CD14-positive monocyte (primary cell): ENCODE measurements around the gene PITRM1. TPM values are rescaled to one million over a fixed set of nuclear protein-coding genes. Genes with fewer than 3 reads are reported as not detected.
A peak's percentile ranks its signal among the peaks of the same experiment; 100 is the strongest.

Experiments used
- DNase-seq, 3 donors: peaks; one replicate each; pipeline ENCODE4 v3.0.0-alpha.2; 2011 to 2022
- H2AFZ ChIP-seq: 2 replicates; pipeline ENCODE4 v1.6.0; 2012; ENCODE audit warnings: mild to moderate bottlenecking, low read depth, low read length, inconsistent platforms; ENCODE audit not compliant: insufficient read depth, poor library complexity, severe bottlenecking
- H3K27ac ChIP-seq, 2 donors: 1 replicate in 1 of 2; 2 replicates in 1 of 2; pipeline ENCODE4 v1.5.1; 2012 to 2013; ENCODE audit warnings: low read length in 2 of 2, control low read depth in 1 of 2, inconsistent platforms in 1 of 2, low read depth in 1 of 2, mild to moderate bottlenecking in 1 of 2
- H3K27me3 ChIP-seq, 2 donors: one replicate each; pipeline versions ENCODE4 v1.6.0 to v1.6.1; 2011 to 2013; ENCODE audit warnings: low read length in 2 of 2; ENCODE audit not compliant: control insufficient read depth in 2 of 2, insufficient read depth in 2 of 2
- H3K36me3 ChIP-seq, 2 donors: replicated peaks in 1 of 2; 1 replicate in 1 of 2; 2 replicates in 1 of 2; pipeline versions ENCODE4 v1.5.1 to v1.6.1; 2012 to 2013; ENCODE audit warnings: low read length in 2 of 2, control low read depth in 1 of 2, inconsistent platforms in 1 of 2, mild to moderate bottlenecking in 1 of 2; ENCODE audit not compliant: insufficient read depth in 2 of 2, control insufficient read depth in 1 of 2
- H3K4me1 ChIP-seq, 2 donors: 1 replicate in 1 of 2; 2 replicates in 1 of 2; pipeline versions ENCODE4 v1.5.1 to v1.6.1; 2012 to 2013; ENCODE audit warnings: low read length in 2 of 2, control low read depth in 1 of 2, inconsistent platforms in 1 of 2, mild to moderate bottlenecking in 1 of 2, moderate library complexity in 1 of 2; ENCODE audit not compliant: insufficient read depth in 2 of 2, control insufficient read depth in 1 of 2
- H3K4me2 ChIP-seq: replicated peaks from 2 replicates; pipeline ENCODE3; 2012; ENCODE audit warnings: low read length, moderate library complexity, mild to moderate bottlenecking; ENCODE audit not compliant: poor library complexity, severe bottlenecking; ENCODE audit errors: extremely low read depth
- H3K4me3 ChIP-seq, 3 experiments: fragments of 200-600 bp in 1 of 3; sonication (generic) in 1 of 3; replicated peaks in 1 of 3; 1 replicate in 2 of 3; 2 replicates in 1 of 3; pipeline ENCODE4 v1.5.1; 2011 to 2013; ENCODE audit warnings: low read length in 3 of 3, mild to moderate bottlenecking in 3 of 3, control low read depth in 2 of 3, low read depth in 2 of 3, inconsistent platforms in 1 of 3, moderate library complexity in 1 of 3
- H3K79me2 ChIP-seq: 2 replicates; pipeline ENCODE4 v1.6.0; 2012; ENCODE audit warnings: mild to moderate bottlenecking, control low read depth, inconsistent platforms, low read length, moderate library complexity; ENCODE audit not compliant: insufficient read depth
- H3K9ac ChIP-seq: 2 replicates; pipeline ENCODE4 v1.6.0; 2017; ENCODE audit warnings: low read length, mild to moderate bottlenecking; ENCODE audit not compliant: insufficient read depth, poor library complexity, severe bottlenecking
- H3K9me3 ChIP-seq, 2 donors: replicated peaks in 1 of 2; 1 replicate in 1 of 2; 2 replicates in 1 of 2; pipeline versions ENCODE4 v1.5.1 to v1.6.1; 2012 to 2013; ENCODE audit warnings: low read length in 2 of 2, control low read depth in 1 of 2; ENCODE audit not compliant: control insufficient read depth in 1 of 2, insufficient read depth in 1 of 2
- H4K20me1 ChIP-seq: 2 replicates; pipeline ENCODE4 v1.6.0; 2012; ENCODE audit warnings: mild to moderate bottlenecking, low read length, control low read depth, moderate library complexity; ENCODE audit not compliant: insufficient read depth
- H3K27ac Mint-ChIP-seq, 7 donors: one replicate each; pipeline ENCODE4 v1.8.0; 2020; ENCODE audit warnings: mild to moderate bottlenecking in 7 of 7, mixed read lengths in 7 of 7, moderate library complexity in 6 of 7, inconsistent platforms in 2 of 7
- H3K27me3 Mint-ChIP-seq, 3 donors: one replicate each; pipeline ENCODE4 v1.8.0; 2021 to 2022; ENCODE audit warnings: low read depth in 3 of 3, mild to moderate bottlenecking in 3 of 3, mixed read lengths in 3 of 3, moderate library complexity in 3 of 3, inconsistent platforms in 1 of 3
- H3K36me3 Mint-ChIP-seq, 2 donors: one replicate each; pipeline ENCODE4 v1.8.0; 2020; ENCODE audit warnings: mixed read lengths in 2 of 2, inconsistent platforms in 1 of 2, mild to moderate bottlenecking in 1 of 2
- H3K4me1 Mint-ChIP-seq: one replicate; pipeline ENCODE4 v1.8.0; 2020; ENCODE audit warnings: mild to moderate bottlenecking, mixed read lengths
- H3K4me3 Mint-ChIP-seq, 2 donors: one replicate each; pipeline ENCODE4 v1.8.0; 2020; ENCODE audit warnings: mild to moderate bottlenecking in 2 of 2, mixed read lengths in 2 of 2, moderate library complexity in 1 of 2
- H3K9me3 Mint-ChIP-seq, 7 donors: one replicate each; pipeline ENCODE4 v1.8.0; 2020 to 2022; ENCODE audit warnings: mixed read lengths in 7 of 7, mild to moderate bottlenecking in 6 of 7, moderate library complexity in 6 of 7, inconsistent platforms in 2 of 7
- WGBS: methylation state at CpG from one replicate; pipeline ENCODE4 v1.1.5; 2013; ENCODE audit warnings: missing lambda C conversion rate; ENCODE audit not compliant: insufficient coverage; 5-methylcytosine and 5-hydroxymethylcytosine counted together
- intact Hi-C, 2 donors: fragments of 100-400 bp; cut with micrococcal nuclease; formaldehyde crosslinking; loops; one replicate each; pipeline versions ENCODE4 v1.15.0 to v1.15.1; 2023
- polyA plus RNA-seq, 3 donors: library from polyadenylated mRNA; depleted of rRNA in 1 of 3; unstranded in 2 of 3; stranded (reverse) in 1 of 3; fragments of 300-500 nt in 2 of 3; fragments of >200 nt in 1 of 3; fragmentation: Illumina TruSeq in 2 of 3; gene quantifications; 1 replicate in 2 of 3; 2 replicates in 1 of 3; pipeline ENCODE4 v1.2.3, GENCODE V29; 2012 to 2021
- TF ChIP-seq, protein P1 (sequence below): fragments of 200-600 bp; IDR thresholded peaks from one replicate; pipeline ENCODE4 v1.8.0; 2022; ENCODE audit warnings: antibody characterized with exemption, mild to moderate bottlenecking

The PITRM1 gene
- polyA plus RNA-seq, 3 donors = 15.3 to 45.7 (median 23.2) TPM

- Histone ChIP-seq H3K79me2 (no peaks in the 10 kb centered on the region), H3K36me3 (peaks cover 21 to 42% of the 10 kb centered on the region in 2 donors), H4K20me1 (no peaks in the 10 kb centered on the region), H3K9ac (no peak overlapping the region), H3K4me2 (no peak overlapping the region), H3K4me1 (no peaks in the 10 kb centered on the region), H3K4me3 (no peak overlapping the region), H2AFZ (no peak overlapping the region), H3K27me3 (no peaks in the 10 kb centered on the region), H3K27ac (no peak overlapping the region), H3K9me3 (peaks cover 0 to 22% of the 10 kb centered on the region in 2 donors)
- H3K36me3 Mint-ChIP-seq = peaks cover 24 to 68% of the 10 kb centered on the region in 2 donors
- TF ChIP-seq, protein P1, sequence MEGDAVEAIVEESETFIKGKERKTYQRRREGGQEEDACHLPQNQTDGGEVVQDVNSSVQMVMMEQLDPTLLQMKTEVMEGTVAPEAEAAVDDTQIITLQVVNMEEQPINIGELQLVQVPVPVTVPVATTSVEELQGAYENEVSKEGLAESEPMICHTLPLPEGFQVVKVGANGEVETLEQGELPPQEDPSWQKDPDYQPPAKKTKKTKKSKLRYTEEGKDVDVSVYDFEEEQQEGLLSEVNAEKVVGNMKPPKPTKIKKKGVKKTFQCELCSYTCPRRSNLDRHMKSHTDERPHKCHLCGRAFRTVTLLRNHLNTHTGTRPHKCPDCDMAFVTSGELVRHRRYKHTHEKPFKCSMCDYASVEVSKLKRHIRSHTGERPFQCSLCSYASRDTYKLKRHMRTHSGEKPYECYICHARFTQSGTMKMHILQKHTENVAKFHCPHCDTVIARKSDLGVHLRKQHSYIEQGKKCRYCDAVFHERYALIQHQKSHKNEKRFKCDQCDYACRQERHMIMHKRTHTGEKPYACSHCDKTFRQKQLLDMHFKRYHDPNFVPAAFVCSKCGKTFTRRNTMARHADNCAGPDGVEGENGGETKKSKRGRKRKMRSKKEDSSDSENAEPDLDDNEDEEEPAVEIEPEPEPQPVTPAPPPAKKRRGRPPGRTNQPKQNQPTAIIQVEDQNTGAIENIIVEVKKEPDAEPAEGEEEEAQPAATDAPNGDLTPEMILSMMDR = no peak
- 98% methylated on average over 9 of the region's 10 CpGs for WGBS
- H3K9me3 Mint-ChIP-seq = peaks cover 2 to 36% (median 14%) of the 10 kb centered on the region in 7 donors
- H3K4me1 Mint-ChIP-seq = no peaks in the 10 kb centered on the region
- peaks cover 0 to 2% (median 0%) of the 10 kb centered on the region in 3 donors for H3K27me3 Mint-ChIP-seq
- no peak overlapping the region for H3K4me3 Mint-ChIP-seq
- DNase-seq = no peak
- intact Hi-C loops = no loop called here
- peak overlapping the region in 1 of 7 donors; percentile 18 for H3K27ac Mint-ChIP-seq
Observed at GRCh38 chr10:3127921-3128320, 44.7 kb downstream of the PITRM1 start.

- peaks cover 2 to 36% (median 14%) of the 10 kb centered on the region in 7 donors for H3K9me3 Mint-ChIP-seq
- Histone ChIP-seq H3K9ac (no peak overlapping the region), H3K4me3 (no peak overlapping the region), H2AFZ (no peak overlapping the region), H3K4me1 (no peaks in the 10 kb centered on the region), H3K27me3 (no peaks in the 10 kb centered on the region), H3K9me3 (peaks cover 0 to 22% of the 10 kb centered on the region in 2 donors), H4K20me1 (no peaks in the 10 kb centered on the region), H3K27ac (no peak overlapping the region), H3K4me2 (no peak overlapping the region), H3K79me2 (no peaks in the 10 kb centered on the region), H3K36me3 (peaks cover 18 to 42% of the 10 kb centered on the region in 2 donors)
- WGBS = 93% methylated on average over 22 of the region's 25 CpGs
- no peak for DNase-seq
- H3K4me1 Mint-ChIP-seq = no peaks in the 10 kb centered on the region
- TF ChIP-seq, protein P1 = no peak
- peaks cover 24 to 68% of the 10 kb centered on the region in 2 donors for H3K36me3 Mint-ChIP-seq
- no peak overlapping the region for H3K4me3 Mint-ChIP-seq
- H3K27me3 Mint-ChIP-seq = peaks cover 0 to 2% (median 0%) of the 10 kb centered on the region in 3 donors
- intact Hi-C loops = no loop called here
- H3K27ac Mint-ChIP-seq = no peak overlapping the region
Observed at GRCh38 chr10:3126741-3127346, 45.7 kb downstream of the PITRM1 start.
